22Rv1 (cell line): ENCODE measurements around the gene TPM2.

Experiments used
- CTCF ChIP-seq: fragments of 450-650 bp; IDR thresholded peaks from 2 replicates; pipeline ENCODE4 v1.5.1; 2017; ENCODE audit warnings: mild to moderate bottlenecking
- ZFX ChIP-seq: fragments of 450-650 bp; IDR thresholded peaks from 2 replicates; pipeline ENCODE4 v1.6.1; 2017; ENCODE audit warnings: antibody characterized with exemption, borderline replicate concordance

- no peak for TF ChIP-seq CTCF
- no peak for TF ChIP-seq ZFX
Observed at GRCh38 chr9:35710818-35711500, 21.2 kb upstream of the TPM2 start.
